ENCODE results near the gene TRIM26.
A peak's percentile ranks its signal among the peaks of the same experiment; 100 is the strongest.
"Not testable (repeated sequence)": the region's sequence is repeated elsewhere in the genome, so short reads cannot be mapped to it uniquely, and the experiment has no call there.

TRIM26 gene

GRCh38 chr6:30212865-30213666, at the start of gene TRIM26:
TRIM26 (minus strand) TSS chr6:30213406; CDS start chr6:30199103, 14,303 bp downstream.
- DNase-seq (ENCODE audit: low read depth in 2 of 2, low spot score in 1 of 2) = peak; percentile 90 to 93

DNA sequence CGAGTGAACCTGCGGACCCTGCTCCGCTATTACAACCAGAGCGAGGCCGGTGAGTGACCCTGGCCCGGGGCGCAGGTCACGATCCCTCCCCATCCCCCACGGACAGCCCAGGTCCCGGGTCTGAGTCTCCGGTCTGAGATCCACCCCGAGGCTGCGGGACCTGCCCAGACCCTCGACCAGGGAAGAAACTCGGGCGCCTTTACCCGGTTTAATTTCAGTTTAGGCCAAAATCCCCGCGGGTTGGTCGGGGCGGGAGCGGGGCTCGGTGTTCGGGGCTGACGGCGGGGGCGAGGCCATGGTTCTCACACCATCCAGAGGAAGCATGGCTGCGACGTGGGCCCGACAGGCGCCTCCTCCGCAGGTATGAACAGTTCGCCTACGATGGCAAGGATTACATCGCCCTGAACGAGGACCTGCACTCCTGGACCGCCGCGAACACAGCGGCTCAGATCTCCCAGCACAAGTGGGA, 46.9 kb upstream of the TRIM26 start:
- no peak for DNase-seq (ENCODE audit: low read depth in 2 of 2, low spot score in 1 of 2)

- DNase-seq (ENCODE audit: low read depth in 2 of 2, low spot score in 1 of 2) = peak; percentile 31
These were observed 46.2 kb upstream of the TRIM26 start for GRCh38 chr6:30259140-30260035.

GRCh38 chr6:30258204-30258603, 45.0 kb upstream of the TRIM26 start:
- DNase-seq (ENCODE audit: low read depth in 2 of 2, low spot score in 1 of 2) = no peak

GRCh38 chr6:30252417-30252816, 39.2 kb upstream of the TRIM26 start:
- not testable (repeated sequence) for DNase-seq (ENCODE audit: low read depth in 2 of 2, low spot score in 1 of 2)

DNA sequence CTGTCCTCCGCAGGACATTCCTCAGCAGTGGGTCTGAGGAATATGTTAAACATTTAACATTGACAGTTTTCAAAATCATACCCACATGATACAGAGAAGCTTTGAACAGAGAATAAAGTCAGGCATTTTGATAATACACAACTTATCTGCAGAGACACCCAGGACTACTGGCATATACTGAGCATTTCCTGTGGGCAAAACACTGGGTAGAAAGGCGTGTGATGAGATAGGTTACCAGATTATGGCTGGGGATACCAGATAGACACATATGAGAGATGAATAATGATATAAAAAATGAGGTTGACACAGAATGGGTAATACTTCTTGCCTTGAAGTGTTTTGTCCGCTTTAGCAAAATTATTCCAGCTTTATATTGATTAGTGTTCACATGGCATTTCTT, 31.4 kb upstream of the TRIM26 start:
- DNase-seq (ENCODE audit: low read depth in 2 of 2, low spot score in 1 of 2) = no peak

DNA sequence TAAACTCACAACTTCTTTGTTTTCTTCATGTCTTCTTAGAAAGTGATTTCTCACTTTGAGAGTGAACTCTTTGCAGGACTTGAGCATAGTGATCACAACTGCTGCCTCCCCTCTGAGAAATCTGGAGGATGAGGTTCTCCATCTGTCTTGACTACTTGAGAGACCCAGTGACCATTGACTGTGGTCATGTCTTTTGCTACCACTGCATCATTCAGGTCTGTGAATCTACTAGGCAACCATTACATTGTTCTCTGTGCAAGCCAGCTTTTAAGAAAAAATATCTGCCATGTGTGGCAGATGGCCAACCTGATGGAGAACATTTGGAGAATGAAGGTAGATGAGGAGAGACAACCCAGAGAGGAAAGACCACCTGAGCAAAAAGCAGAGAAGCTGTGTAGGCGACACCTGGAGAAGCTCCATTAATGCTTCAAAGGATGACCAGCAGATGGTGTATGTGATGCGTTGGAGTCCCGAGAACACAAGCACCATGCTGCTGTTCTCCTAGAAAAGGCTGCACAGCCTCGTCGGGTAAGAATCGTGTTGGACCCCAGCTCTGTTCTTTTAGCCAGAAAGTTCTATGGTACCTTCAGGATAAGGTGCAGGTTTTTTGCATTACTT, 25.1 kb upstream of the TRIM26 start:
- DNase-seq (ENCODE audit: low read depth in 2 of 2, low spot score in 1 of 2) = no peak

- DNase-seq (ENCODE audit: low read depth in 2 of 2, low spot score in 1 of 2) = no peak
These were observed 21.1 kb upstream of the TRIM26 start for GRCh38 chr6:30234356-30234755.

DNA sequence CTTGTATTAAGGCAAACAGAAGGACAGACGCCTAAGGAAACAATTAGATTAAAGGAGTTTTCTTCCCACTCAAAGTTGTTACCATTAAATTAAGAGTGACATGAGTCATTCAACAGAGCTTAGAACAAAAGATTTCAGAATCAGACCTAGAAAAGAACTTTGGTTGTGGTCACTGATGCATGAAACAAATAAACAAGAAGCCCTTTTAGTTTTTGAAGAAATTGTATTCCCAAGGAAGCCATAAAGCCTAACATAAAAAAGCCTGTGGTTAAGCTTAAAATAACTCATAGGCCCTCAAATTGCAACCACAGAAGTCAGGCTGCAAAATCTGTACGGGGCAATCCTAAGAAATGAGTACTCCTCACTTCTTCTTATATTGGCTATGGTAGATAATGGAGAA, 17.9 kb upstream of the TRIM26 start:
- no peak for DNase-seq (ENCODE audit: low read depth in 2 of 2, low spot score in 1 of 2)

DNA sequence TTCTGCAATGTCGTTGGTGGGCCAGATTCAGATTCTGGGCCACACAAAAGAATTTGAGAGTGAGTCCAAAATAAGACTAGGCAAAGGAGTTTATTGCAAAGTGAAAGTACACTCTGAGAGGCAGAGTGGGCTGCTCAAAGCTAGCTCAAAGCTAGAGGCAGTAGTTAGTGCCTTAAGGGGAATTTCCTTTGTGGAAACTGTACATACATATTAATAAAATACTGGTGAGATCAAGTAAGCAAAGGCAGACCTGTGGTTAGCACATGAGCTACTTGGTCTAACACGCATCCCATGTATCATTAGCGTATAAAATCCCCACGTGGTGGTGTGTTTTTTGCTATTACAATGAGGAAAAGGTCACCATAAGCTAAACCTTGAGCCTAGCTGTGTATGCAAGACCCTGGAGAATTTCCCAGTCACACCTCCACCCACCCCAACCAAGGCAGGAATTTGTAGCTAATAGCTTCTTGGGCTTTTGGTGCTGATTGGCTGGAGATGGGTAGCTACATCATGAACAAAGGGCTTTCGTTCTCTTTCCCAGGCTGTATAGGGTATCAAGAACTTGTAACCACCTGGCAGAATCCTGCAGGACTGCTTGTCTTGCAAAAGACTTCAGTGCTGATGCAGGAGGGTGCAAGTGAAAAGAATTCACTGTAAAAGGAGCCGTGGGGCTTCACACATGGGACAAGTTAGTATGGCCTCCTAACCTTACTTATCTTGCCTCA, 14.7 kb upstream of the TRIM26 start:
- no peak for DNase-seq (ENCODE audit: low read depth in 2 of 2, low spot score in 1 of 2)

DNA sequence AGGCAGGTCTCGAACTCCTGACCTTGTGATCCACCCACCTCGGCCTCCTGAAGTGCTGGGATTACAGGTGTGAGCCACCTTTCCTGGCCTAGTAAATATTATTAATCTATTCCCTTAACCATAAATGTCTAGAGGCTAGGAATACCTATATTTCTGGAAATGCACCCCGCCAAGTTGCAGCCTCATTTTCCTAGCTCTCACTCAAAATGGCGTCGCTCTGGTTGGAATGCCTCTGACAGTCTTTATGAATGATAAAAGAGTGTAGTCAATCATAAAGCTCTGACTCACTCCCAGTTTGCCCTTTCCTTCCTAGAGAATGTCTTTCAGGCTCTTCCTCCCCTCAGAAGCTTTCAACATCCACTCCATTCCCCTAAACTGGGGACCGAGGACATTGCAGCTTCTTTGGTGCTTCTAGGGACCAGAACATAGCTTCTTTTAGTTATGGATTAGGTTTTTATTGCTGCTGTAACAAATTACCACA, 14.1 kb upstream of the TRIM26 start:
- no peak for DNase-seq (ENCODE audit: low read depth in 2 of 2, low spot score in 1 of 2)

GRCh38 chr6:30223339-30223738, 10.1 kb upstream of the TRIM26 start:
- DNase-seq (ENCODE audit: low read depth in 2 of 2, low spot score in 1 of 2) = no peak

GRCh38 chr6:30221956-30222355, 8.8 kb upstream of the TRIM26 start:
- not testable (repeated sequence) for DNase-seq (ENCODE audit: low read depth in 2 of 2, low spot score in 1 of 2)

GRCh38 chr6:30221395-30221794, 8.2 kb upstream of the TRIM26 start:
- not testable (repeated sequence) for DNase-seq (ENCODE audit: low read depth in 2 of 2, low spot score in 1 of 2)

DNA sequence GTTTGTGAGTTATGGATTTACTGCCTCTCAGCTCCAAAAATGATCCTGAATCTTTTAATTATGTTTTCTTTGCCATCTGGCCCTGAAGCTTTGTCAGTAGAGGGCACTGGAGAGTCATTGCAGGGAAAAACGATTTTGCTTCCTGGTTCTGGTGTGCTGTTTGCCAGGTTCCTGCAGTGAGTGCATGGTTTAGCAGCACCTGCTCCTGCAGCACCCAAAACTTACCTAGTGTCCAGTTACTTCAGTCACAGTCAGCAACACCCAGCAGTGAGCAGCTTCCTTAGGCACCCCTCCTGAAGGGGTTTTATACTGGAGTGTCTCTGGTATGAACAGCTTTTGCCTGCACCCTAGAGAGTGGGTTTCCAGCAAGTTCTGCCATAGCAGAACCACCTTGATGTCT, 6.0 kb upstream of the TRIM26 start:
- DNase-seq (ENCODE audit: low read depth in 2 of 2, low spot score in 1 of 2) = peak in 1 of 2 donors; percentile 11

DNA sequence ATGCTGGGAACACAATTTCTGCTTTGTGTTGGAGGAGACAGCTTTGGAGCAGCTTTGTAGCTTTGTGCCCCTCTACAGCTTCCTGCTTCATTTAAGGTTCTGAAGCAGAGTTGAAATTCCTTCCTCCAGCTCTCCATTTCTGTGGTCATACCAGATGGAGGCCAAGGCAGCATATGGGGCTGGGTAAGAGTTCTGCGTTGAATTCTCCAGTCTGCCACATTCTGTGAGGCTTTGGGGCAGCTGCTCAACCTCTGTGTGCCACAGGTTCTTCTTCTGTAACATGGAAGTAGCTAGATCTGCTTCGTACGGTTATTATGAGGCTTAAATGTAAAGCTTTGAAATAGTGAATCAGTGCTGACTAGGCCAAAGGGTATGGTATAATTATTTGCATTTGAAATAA, 2.9 kb upstream of the TRIM26 start:
- no peak for DNase-seq (ENCODE audit: low read depth in 2 of 2, low spot score in 1 of 2)

DNA sequence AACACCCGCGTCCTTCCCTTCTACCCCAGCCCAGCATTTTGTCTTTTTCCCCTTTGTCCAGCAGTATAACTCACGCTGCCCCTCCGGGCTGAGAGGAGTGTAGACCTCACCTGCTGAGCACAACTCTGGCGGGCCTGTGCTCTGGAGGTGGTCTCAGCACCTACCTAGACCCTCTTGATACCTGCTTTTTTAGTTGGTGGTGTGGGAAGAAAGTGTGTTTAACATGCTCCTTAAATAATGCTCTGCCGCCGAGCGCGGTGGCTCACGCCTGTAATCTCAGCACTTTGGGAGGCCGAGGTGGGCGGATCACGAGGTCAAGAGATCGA, 1.4 kb upstream of the TRIM26 start:
- no peak for DNase-seq (ENCODE audit: low read depth in 2 of 2, low spot score in 1 of 2)

- DNase-seq (ENCODE audit: low read depth in 2 of 2, low spot score in 1 of 2) = peak; percentile 53 to 59
These were observed 901 bp upstream of the TRIM26 start for GRCh38 chr6:30213957-30214656.

DNA sequence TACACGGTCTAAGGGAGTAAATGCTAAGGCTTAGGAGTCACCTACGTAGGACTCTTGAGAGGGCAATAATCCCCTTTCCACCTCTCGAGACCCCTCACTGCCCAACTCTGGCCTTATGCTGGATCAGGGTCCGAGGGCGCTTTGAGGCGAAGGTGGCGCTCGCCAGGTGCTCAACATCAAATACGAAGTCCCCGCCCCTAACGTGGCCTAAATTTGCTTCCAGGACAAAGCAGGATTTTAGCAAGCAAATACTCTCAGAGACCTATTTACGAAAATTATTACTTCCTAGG, 406 bp upstream of the TRIM26 start:
- DNase-seq (ENCODE audit: low read depth in 2 of 2, low spot score in 1 of 2) = no peak

DNA sequence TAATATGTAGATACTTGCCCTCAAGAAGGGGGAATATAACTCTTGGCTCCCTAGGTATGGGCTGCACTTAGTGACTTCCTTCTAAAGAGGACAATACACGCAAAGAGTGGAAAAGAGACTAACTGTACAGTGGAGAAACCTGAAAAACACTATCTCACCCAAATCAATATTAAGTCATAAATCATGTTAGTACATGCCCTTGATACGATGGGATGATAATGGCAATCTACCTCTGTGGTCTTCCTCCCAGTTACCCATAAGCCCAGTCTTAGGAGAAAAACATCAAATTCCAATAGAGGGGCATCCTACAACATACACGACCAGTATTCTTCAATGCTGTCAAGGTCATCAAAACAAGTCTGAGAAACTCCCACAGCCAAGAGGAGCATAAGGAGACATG, 1.3 kb downstream of the TRIM26 start:
- DNase-seq (ENCODE audit: low read depth in 2 of 2, low spot score in 1 of 2) = no peak

DNA sequence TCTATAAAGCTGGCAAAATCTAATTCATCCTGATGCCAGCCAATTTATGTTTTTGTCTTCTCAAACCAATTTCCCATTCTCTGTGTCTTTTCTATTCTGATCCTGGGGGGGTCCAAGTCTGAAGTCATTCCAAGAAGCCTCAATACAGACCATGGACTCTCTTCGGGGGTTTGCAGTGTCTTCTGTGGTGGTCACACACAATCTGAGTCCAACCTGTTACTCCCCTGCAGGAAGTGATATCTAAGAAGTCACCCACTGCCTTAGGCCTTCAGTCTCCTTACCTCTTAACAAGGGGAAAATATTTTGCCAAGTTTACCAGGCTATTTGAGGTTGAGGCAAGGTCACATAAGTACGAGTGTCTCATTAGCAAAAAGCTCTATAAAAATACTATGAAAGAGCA, 1.9 kb downstream of the TRIM26 start:
- DNase-seq (ENCODE audit: low read depth in 2 of 2, low spot score in 1 of 2) = no peak
